Astrocyte (in vitro differentiated cells and primary cell): ENCODE measurements around the gene IPO4. TPM values are rescaled to one million over a fixed set of nuclear protein-coding genes. Genes with fewer than 3 reads are reported as not detected.

ENCODE experiments used
- DNase-seq: peaks from one replicate; pipeline ENCODE4 v3.0.0-alpha.2; 2010; ENCODE audit warnings: low read depth
- FAIRE-seq: peaks from 2 replicates; lab custom pipeline; 2011; peaks lifted over from hg19 to GRCh38; lab: Jason Lieb, UNC
- H2AFZ ChIP-seq: 2 replicates; pipeline ENCODE4 v1.6.0; 2012; ENCODE audit warnings: low read depth, low read length, inconsistent platforms
- H3K27ac ChIP-seq: 2 replicates; pipeline ENCODE4 v1.5.1; 2011; ENCODE audit warnings: low read depth, low read length, inconsistent platforms
- H3K27me3 ChIP-seq: 2 replicates; pipeline ENCODE4 v1.6.0; 2011; ENCODE audit warnings: low read length, inconsistent platforms; ENCODE audit not compliant: insufficient read depth
- H3K36me3 ChIP-seq: 2 replicates; pipeline ENCODE4 v1.5.1; 2011; ENCODE audit warnings: low read length, inconsistent platforms; ENCODE audit not compliant: insufficient read depth
- H3K4me1 ChIP-seq: 2 replicates; pipeline ENCODE4 v1.5.1; 2011; ENCODE audit warnings: low read length, inconsistent platforms; ENCODE audit not compliant: insufficient read depth
- H3K4me2 ChIP-seq: 2 replicates; pipeline ENCODE4 v1.6.0; 2012; ENCODE audit warnings: low read length, inconsistent platforms
- H3K4me3 ChIP-seq: 2 replicates; pipeline ENCODE4 v1.5.1; 2011; ENCODE audit warnings: low read depth, mild to moderate bottlenecking, low read length, inconsistent platforms; ENCODE audit not compliant: insufficient read depth
- H3K79me2 ChIP-seq: 2 replicates; pipeline ENCODE4 v1.6.0; 2012; ENCODE audit warnings: mild to moderate bottlenecking, low read length, inconsistent platforms; ENCODE audit not compliant: insufficient read depth
- H3K9ac ChIP-seq: 2 replicates; pipeline ENCODE4 v1.6.0; 2012; ENCODE audit warnings: mild to moderate bottlenecking, low read length, inconsistent platforms
- H3K9me3 ChIP-seq: 2 replicates; pipeline ENCODE4 v1.5.1; 2012; ENCODE audit warnings: low read depth, mild to moderate bottlenecking, low read length, inconsistent platforms; ENCODE audit not compliant: insufficient read depth
- H4K20me1 ChIP-seq: 2 replicates; pipeline ENCODE4 v1.6.0; 2012; ENCODE audit warnings: low read length, inconsistent platforms; ENCODE audit not compliant: insufficient read depth
- H3K27ac Mint-ChIP-seq: one replicate; pipeline ENCODE4 v1.8.0; 2021; ENCODE audit warnings: mild to moderate bottlenecking, mixed read lengths; ENCODE audit not compliant: unreplicated experiment
- H3K27me3 Mint-ChIP-seq: one replicate; pipeline ENCODE4 v1.8.0; 2021; ENCODE audit warnings: low read depth, mixed read lengths; ENCODE audit not compliant: unreplicated experiment
- H3K36me3 Mint-ChIP-seq: one replicate; pipeline ENCODE4 v1.8.0; 2021; ENCODE audit warnings: low read depth, mixed read lengths; ENCODE audit not compliant: unreplicated experiment
- H3K4me1 Mint-ChIP-seq: one replicate; pipeline ENCODE4 v1.8.0; 2021; ENCODE audit warnings: low read depth, mixed read lengths; ENCODE audit not compliant: unreplicated experiment
- H3K4me3 Mint-ChIP-seq: one replicate; pipeline ENCODE4 v1.8.0; 2021; ENCODE audit warnings: mild to moderate bottlenecking, moderate library complexity, mixed read lengths; ENCODE audit not compliant: unreplicated experiment
- H3K9me3 Mint-ChIP-seq: one replicate; pipeline ENCODE4 v1.8.0; 2021; ENCODE audit warnings: mild to moderate bottlenecking, mixed read lengths; ENCODE audit not compliant: unreplicated experiment
- EZH2 ChIP-seq: IDR thresholded peaks from 2 replicates; pipeline ENCODE4 v1.6.1; 2012; ENCODE audit warnings: mild to moderate bottlenecking, low read length, inconsistent platforms; ENCODE audit not compliant: insufficient read depth
- total RNA-seq: library from RNA; stranded (reverse); gene quantifications from 2 replicates; pipeline ENCODE4 v1.2.1, GENCODE V29; 2021
- TF ChIP-seq, protein P1 (sequence below): IDR thresholded peaks from 2 replicates; pipeline ENCODE4 v1.5.1; 2011; ENCODE audit warnings: low read depth, mild to moderate bottlenecking, inconsistent platforms, low read length, moderate library complexity; ENCODE audit not compliant: insufficient read depth

IPO4 gene
- total RNA-seq, 1 donor from 2014 or later = 46.1 TPM

GRCh38 chr14:24235804-24236688 is 47.4 kb upstream of the IPO4 start:
- H3K79me2 ChIP-seq = peaks cover 79% of the 10 kb centered on the region
- no peaks in the 10 kb centered on the region for H3K27me3 ChIP-seq
- TF ChIP-seq, protein P1, sequence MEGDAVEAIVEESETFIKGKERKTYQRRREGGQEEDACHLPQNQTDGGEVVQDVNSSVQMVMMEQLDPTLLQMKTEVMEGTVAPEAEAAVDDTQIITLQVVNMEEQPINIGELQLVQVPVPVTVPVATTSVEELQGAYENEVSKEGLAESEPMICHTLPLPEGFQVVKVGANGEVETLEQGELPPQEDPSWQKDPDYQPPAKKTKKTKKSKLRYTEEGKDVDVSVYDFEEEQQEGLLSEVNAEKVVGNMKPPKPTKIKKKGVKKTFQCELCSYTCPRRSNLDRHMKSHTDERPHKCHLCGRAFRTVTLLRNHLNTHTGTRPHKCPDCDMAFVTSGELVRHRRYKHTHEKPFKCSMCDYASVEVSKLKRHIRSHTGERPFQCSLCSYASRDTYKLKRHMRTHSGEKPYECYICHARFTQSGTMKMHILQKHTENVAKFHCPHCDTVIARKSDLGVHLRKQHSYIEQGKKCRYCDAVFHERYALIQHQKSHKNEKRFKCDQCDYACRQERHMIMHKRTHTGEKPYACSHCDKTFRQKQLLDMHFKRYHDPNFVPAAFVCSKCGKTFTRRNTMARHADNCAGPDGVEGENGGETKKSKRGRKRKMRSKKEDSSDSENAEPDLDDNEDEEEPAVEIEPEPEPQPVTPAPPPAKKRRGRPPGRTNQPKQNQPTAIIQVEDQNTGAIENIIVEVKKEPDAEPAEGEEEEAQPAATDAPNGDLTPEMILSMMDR = no peak
- TF ChIP-seq EZH2 = no peak
- H3K9ac ChIP-seq = no peak overlapping the region
- no peak overlapping the region for H3K27ac Mint-ChIP-seq
- H3K9me3 ChIP-seq = no peaks in the 10 kb centered on the region
- no peak overlapping the region for H3K4me3 ChIP-seq
- peaks cover 39% of the 10 kb centered on the region for H3K36me3 Mint-ChIP-seq
- H3K4me2 ChIP-seq = no peak overlapping the region
- DNase-seq (no peak), FAIRE-seq (no peak)
- no peaks in the 10 kb centered on the region for H3K27me3 Mint-ChIP-seq
- no peak overlapping the region for H3K27ac ChIP-seq
- no peak overlapping the region for H2AFZ ChIP-seq
- peaks cover 51% of the 10 kb centered on the region for H3K36me3 ChIP-seq
- peaks cover 49% of the 10 kb centered on the region for H3K4me1 Mint-ChIP-seq
- H3K4me3 Mint-ChIP-seq = peak overlapping the region; percentile 17
- peaks cover 32% of the 10 kb centered on the region for H3K4me1 ChIP-seq
- peaks cover 18% of the 10 kb centered on the region for H4K20me1 ChIP-seq
- no peaks in the 10 kb centered on the region for H3K9me3 Mint-ChIP-seq

DNA sequence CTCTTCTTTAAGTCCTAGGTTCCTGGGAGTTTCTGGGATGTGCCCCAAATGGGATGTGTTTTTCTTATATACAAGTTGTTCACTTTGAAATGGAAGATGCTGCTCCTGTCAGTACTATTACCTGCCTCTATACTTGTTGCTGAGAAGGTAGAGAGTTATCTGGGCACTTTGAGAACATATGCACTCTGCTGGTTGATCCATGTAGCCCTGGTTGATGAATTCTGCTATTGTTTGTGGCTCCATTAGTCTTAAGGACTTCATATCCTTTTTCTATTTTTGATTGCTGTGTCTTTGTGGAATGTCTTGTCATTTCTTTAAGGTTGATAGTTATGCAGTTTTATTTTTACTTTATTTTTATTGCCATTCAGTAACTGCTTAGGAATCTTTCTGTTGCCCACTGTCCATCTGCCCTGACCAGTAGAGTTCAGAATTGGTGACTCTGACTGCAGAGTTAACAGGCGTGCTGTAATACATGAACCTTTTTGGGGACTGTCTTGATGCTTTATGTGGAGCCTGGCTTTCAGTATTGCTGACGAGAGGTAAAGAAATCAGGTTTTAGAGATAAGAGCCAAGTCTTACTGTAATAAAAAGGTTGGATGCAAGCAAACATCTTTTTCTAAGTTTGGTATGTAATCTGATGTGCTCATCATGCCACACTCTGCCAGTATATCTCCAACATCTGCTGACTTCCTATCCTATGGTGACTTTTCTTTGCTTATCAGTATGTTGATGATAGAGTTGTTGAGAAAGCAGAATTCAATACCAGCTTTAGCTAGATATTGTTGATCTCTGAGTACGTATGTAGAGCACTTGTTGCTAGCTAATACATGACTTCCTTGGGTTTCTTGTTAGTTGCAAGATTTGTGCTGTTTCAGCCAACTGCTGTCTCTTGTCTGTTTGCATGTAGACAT is 45.7 kb upstream of the IPO4 start:
- Histone ChIP-seq H3K4me2 (peak overlapping the region; percentile 32), H3K36me3 (peaks cover 34% of the 10 kb centered on the region), H3K27me3 (no peaks in the 10 kb centered on the region), H3K79me2 (peaks cover 75% of the 10 kb centered on the region), H4K20me1 (peaks cover 3% of the 10 kb centered on the region), H2AFZ (no peak overlapping the region), H3K27ac (no peak overlapping the region), H3K9ac (no peak overlapping the region), H3K4me3 (no peak overlapping the region), H3K4me1 (peaks cover 17% of the 10 kb centered on the region), H3K9me3 (no peaks in the 10 kb centered on the region)
- TF ChIP-seq EZH2 = no peak
- TF ChIP-seq, protein P1 = no peak
- Mint-ChIP-seq H3K4me1 (peaks cover 35% of the 10 kb centered on the region), H3K36me3 (peaks cover 32% of the 10 kb centered on the region), H3K4me3 (peak overlapping the region; percentile 60), H3K9me3 (no peaks in the 10 kb centered on the region), H3K27me3 (no peaks in the 10 kb centered on the region), H3K27ac (no peak overlapping the region)
- FAIRE-seq (no peak), DNase-seq (no peak)
